Activated effector memory CD4-positive, alpha-beta T cell treated with anti-CD3 and anti-CD28 coated beads, Interleukin-2, amount 50 U/mL, for 16 hours (primary cell): ENCODE measurements around the gene ANO10.
"Not testable (repeated sequence)": the region's sequence is repeated elsewhere in the genome, so short reads cannot be mapped to it uniquely, and the experiment has no call there.

Source experiments
- DNase-seq: peaks from one replicate; pipeline ENCODE4 v3.0.0-alpha.2; 2020

ANO10 gene

DNA sequence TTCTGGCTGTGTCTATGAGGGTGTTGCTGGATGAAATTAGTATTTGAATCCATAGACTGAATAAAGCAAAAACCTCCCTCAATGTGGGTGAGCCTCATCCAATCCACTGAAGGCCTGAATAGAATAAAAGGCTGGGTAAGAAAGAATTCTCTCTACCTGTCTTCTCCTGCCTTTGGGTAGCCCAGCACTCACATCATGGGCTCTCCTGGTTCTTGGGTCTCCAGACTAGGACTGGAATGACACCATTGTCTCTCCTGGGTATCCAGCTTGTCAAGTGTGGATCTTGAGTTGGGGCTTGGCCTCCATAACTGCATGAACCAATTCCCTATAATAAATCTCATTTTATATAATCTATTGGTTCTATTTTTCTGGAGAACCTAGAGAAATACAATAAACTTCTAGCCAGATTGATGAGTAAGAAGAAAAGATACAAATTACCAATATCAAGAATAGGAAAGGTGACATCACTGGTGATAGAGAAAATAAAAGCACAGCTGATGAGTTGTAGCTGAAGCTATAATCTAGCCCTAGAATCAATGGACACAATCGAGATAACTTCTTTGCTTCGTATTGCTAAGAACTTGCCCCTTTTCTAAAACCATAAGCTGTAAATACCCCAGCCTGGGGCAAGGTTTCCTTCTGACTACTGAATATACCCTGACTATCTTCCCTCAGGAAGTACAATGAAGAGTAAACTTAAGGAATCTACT is 106.4 kb downstream of the ANO10 start:
- DNase-seq, result no peak

GRCh38 chr3:43512754-43513404 is 108.9 kb downstream of the ANO10 start:
- DNase-seq, result no peak

DNA sequence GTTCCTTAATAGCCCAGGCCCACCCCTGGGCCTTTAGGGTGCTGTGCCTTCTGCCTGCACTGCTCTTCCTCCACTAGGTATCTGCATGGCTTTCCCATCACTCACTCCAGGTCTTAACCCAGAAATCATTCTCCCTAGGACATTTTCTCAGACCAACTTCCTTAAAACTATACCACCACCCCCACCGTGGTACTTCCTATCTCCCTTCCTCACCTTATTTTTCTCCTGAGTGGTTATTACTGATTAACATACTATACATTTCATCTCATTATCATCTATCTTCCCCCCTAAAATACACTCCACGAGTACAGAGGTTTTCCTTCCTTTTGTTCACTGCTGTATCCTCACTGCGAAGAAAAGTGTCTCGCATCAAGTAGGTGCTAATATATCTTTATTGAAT is 115.2 kb downstream of the ANO10 start:
- no peak for DNase-seq

DNA sequence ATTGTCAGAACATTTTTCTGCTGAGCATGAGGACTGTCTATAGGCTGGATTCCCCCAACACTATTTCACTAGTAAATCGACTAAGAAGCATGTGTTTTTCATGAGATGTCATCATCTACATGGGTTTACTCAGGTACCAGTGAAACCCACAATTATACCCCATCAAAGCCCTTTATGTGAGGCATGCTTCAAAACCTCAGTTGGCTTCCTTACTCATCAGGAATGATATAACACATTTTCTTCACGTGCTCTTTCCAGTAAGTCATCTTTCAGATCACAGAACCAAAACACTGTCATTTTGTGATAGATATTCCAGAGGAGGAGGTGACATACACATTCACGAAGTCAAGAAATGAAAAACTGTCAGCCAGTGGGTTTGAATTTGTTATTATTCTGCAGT is 116.5 kb downstream of the ANO10 start:
- DNase-seq, result no peak

- DNase-seq, result no peak
Observed at GRCh38 chr3:43503067-43503728, 118.6 kb downstream of the ANO10 start.

- no peak for DNase-seq
Observed at GRCh38 chr3:43499256-43499655, 122.6 kb downstream of the ANO10 start.

GRCh38 chr3:43497905-43498365 is 123.9 kb downstream of the ANO10 start:
- DNase-seq, result no peak

GRCh38 chr3:43497422-43497821 is 124.4 kb downstream of the ANO10 start:
- DNase-seq, result no peak

DNA sequence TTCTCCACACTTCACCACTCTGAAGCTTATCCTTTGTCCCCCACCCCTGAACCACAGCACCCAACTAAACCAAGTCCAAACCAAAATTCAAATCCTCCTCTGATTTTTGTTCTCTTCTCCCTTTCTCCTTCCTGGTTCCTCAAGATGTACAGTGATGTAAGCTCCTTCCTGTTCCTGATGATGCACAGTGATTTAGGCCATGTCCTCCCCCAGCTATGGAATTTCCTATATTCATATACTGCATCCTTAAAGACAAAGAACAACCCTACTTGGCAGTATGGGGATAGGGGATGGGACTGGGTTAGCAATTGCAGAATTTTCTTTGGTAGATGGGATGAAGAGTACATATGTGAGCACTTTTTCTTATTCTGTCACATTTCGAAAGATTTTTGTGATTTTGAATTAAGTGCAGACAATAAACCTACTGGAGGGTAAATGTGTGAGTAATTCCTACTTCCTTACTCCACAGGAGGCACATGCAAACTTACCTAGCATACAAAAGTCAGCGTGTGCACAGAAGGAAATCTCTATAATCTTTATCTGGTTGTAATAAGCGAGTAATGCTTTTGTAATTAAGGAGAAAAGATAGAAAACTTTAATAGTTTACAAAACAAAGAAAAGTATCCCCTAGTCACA is 125.0 kb downstream of the ANO10 start:
- DNase-seq, result no peak

DNA sequence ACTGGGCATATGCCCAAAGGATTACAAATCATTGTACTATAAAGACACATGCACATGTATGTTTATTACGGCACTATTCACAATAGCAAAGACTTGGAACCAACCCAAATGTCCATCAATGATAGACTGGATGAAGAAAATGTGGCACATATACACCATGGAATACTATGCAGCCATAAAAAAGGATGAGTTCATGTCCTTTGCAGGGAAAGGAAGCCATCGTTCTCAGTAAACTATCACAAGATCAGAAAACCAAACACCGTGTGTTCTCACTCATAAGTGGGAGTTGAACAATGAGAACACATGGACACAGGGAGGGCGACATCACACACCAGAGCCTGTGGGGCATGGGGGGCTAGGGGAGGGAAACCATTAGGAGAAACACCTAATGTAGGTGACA is 128.9 kb downstream of the ANO10 start:
- DNase-seq, result not testable (repeated sequence)

- DNase-seq, result not testable (repeated sequence)
Observed at GRCh38 chr3:43491807-43492206, 130.0 kb downstream of the ANO10 start.

- DNase-seq, result no peak
Observed at GRCh38 chr3:43490640-43491185, 131.1 kb downstream of the ANO10 start.

DNA sequence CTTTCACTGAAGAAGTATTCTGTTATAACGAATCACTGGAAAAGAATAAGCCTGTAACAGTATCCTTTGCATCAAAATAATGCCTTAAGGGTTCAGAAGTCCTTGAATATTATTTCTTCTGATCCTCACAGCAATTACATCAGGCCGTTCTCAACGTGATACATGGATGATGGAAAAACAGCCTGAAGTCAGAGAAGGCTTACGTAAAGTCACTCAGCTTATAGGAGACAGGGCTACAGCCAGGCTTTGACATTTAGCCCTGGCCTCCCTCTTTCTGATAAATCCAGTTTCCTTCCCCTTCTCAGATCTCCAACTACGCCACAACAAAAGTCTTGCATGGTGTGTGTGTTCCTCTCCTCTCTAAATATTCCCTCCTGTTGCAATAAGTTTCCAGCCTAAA is 131.9 kb downstream of the ANO10 start:
- DNase-seq, result no peak

GRCh38 chr3:43485931-43486330 is 135.9 kb downstream of the ANO10 start:
- no peak for DNase-seq

- no peak for DNase-seq
Observed at GRCh38 chr3:43484926-43485488, 136.8 kb downstream of the ANO10 start.

DNA sequence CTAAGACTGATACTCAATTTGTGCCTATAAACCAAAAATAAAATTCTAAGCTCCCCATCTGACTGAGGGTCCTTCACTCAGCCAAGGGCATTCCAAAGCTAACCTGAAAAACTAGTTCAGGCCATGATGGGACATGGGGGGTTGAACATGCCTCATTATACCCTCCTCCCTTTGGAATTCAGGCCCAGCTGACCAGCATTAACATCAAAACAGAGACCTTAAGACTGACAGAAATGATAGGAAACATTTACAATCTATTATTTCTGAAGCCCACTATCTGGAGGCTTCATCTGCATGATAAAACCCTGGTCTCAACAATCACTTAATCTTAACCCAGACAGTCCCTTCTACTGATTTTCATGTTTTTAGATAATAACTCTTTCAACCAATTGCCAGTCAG is 140.4 kb downstream of the ANO10 start:
- DNase-seq, result no peak

- DNase-seq, result not testable (repeated sequence)
Observed at GRCh38 chr3:43478839-43479238, 143.0 kb downstream of the ANO10 start.

DNA sequence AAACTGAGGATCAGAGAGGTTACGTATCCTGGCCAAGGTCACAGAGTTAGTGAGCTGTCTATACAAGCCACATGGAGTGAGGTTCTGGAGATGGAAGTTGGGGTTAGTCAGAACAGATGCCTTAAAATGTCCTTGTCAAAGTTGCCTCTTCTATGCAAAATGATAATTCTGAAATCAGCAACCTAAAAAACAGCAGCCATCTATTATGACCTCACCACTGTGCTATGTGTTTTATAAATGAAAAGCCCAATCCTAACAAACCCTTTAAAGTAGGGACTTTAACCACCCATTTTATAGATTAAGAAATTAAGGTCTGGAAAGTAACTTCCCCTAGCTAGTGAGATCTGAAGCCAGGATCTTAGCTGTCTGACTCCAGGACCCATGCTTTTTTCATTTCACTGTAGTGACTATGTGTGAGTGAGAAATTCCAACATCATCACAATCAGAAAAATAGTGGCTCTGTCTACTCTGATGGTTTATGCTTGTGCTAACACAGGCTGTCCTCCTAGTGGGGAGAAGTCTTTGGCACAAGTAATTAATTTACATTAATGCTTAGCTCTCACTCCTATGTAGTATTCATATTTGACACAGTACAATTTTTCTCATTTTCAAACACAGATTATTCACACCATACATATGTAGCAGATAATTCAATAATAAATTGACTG is 143.6 kb downstream of the ANO10 start:
- no peak for DNase-seq

GRCh38 chr3:43477600-43477999 is 144.2 kb downstream of the ANO10 start:
- peak; percentile 82 for DNase-seq

DNA sequence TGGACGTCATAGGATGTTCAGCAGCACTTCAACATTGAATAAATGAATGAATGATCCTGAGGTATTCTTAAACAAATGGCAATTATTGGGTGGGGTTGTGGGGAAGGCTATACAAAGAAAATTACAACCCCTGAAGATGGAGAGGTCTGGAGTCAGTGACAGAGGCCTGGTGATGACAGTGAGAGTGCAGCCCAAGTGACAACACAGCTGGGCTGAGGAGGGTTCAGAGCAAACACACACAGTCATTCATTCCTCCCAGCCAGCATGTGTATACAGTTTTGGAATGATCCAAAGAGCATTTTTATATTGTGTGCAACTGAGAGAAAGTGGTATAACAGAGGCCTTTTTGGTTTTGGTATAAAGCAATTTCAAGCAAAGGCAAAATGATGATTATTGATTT is 148.1 kb downstream of the ANO10 start:
- DNase-seq, result no peak

GRCh38 chr3:43473244-43473643 is 148.6 kb downstream of the ANO10 start:
- no peak for DNase-seq

- no peak for DNase-seq
Observed at GRCh38 chr3:43468133-43468532, 153.7 kb downstream of the ANO10 start.
